GM18505 (cell line): ENCODE results near the gene RACGAP1.

ENCODE experiments used
- ATAC-seq: cut with Tn5 transposase; IDR thresholded peaks from one replicate; pipeline ENCODE4 v1.9.1; 2021; ENCODE audit not compliant: unreplicated experiment
- POLR2A ChIP-seq: IDR thresholded peaks from 4 replicates; pipeline ENCODE4 v1.6.1; 2011; ENCODE audit warnings: borderline replicate concordance; ENCODE audit not compliant: insufficient read depth, insufficient read length; ENCODE audit errors: extremely low read depth

Gene RACGAP1

DNA sequence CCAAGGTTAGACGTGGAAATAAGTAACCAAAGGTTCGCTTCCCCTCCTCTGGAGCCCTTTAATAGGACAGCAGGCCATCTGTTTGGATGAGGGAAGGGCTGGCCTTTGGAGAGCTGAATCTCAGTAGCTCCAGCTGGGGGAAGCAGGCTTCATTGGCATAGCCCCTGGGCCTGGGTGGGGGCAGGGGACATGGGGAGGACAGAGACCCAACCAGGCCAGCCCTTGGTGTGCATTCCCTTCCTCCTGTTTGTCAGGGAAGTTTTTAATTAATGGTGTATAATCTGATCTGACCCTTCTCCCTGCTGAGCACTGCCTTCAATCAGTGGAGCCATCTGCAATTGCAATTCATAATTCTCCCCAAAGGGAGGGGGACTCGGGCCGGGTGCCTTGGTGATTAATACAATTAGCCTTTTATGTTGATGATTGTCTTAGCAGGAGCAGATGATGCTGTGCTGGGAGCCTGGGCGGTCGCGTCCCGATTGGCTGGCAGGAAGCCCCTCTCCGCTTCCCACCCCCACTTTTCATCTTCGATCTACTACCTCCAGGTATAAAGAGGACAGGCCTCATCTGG is 46.2 kb downstream of the RACGAP1 start:
- no peak for TF ChIP-seq POLR2A
- no peak for ATAC-seq

DNA sequence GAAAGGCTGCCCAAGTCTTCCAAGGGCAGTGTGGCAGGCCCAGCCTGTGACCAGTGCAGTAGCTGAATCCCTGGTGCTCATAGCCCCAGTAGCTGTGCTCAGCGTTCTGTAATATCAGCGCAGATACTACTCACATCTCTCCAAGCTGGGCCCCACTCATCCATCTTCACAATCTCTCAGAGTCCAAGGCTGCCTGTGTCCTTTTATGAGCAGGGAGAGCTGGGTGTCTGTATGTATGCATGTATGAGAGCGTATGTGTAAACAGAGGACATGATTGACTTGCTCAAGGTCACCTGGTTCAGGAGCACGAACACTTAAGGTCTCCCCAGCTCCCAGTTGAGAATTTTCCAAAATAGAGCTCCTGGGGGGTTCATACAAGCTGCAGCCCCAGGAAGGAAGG is 47.2 kb downstream of the RACGAP1 start:
- TF ChIP-seq POLR2A, result no peak
- ATAC-seq, result no peak

DNA sequence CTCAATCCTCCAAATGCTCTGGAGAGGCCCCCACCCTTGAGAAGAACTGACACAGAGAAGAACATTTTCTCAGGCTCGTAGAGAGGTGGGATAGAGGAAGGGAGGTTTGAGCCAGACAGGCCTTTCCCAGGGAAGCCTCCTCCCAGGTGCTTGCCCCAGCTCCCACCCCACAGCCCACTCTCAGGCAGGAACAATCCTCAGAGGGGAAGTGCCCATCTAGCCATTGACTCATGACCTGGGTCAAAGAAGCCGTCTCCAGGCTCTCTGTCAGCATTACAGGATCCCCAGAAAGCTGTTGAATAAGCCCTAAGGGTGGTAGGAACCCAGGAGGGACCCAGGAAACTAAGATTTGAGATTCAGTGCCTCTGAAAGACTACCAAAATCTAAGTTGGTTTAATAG is 48.7 kb downstream of the RACGAP1 start:
- no peak for ATAC-seq
- TF ChIP-seq POLR2A, result no peak

DNA sequence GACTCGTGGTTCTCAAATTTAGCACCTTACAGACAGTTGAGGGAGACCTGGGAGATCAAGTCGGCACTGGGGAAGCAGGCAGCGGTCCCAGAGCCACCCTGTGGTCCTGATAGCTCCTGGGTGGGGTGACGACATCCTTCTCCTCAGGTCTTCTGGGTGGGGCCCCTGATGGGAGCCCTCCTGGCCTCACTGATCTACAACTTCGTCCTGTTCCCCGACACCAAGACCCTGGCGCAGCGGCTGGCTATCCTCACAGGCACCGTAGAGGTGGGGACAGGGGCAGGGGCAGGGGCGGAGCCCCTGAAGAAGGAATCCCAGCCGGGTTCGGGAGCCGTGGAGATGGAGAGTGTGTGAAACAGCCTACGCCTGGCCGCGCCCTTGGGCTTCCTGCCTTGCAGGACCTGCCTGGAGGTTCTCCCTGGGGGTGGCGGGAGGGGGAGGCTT is 50.0 kb downstream of the RACGAP1 start:
- ATAC-seq, result no peak
- no peak for TF ChIP-seq POLR2A

GRCh38 chr12:49974677-49975317 is 50.5 kb downstream of the RACGAP1 start:
- ATAC-seq, result no peak
- TF ChIP-seq POLR2A, result no peak

DNA sequence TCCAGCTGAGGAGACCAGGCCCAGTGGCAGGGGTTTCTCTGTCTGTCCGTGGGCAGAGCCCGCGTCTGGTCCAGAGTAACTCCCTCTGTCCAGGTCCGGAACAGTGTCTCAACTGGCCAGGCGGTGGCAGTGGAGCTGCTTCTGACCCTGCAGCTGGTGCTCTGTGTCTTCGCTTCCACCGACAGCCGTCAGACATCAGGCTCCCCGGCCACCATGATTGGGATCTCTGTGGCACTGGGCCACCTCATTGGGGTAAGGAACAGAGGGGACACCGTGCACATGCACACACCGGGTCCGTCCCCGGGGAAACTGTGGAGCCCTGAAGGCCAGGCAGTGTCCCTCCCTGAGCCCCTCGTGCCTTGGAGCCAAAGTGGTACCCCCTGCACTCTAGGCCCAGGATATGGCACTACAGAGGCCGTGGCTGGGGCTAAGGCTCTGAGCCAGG is 51.0 kb downstream of the RACGAP1 start:
- TF ChIP-seq POLR2A, result no peak
- ATAC-seq, result no peak

- no peak for TF ChIP-seq POLR2A
- no peak for ATAC-seq
These were observed 51.9 kb downstream of the RACGAP1 start for GRCh38 chr12:49973361-49973830.

GRCh38 chr12:49972641-49973360 is 52.5 kb downstream of the RACGAP1 start, which contains the start of gene AQP6:
TSS of gene AQP6 (plus strand) at chr12:49972947. CDS start at chr12:49973174, 227 bp downstream.
- TF ChIP-seq POLR2A, result no peak
- no peak for ATAC-seq

GRCh38 chr12:49972129-49972528 is 53.2 kb downstream of the RACGAP1 start:
- ATAC-seq, result no peak
- no peak for TF ChIP-seq POLR2A

GRCh38 chr12:49971141-49971540 is 54.2 kb downstream of the RACGAP1 start:
- no peak for TF ChIP-seq POLR2A
- no peak for ATAC-seq

GRCh38 chr12:49970658-49971057 is 54.6 kb downstream of the RACGAP1 start:
- no peak for TF ChIP-seq POLR2A
- ATAC-seq, result no peak

GRCh38 chr12:49969651-49970429 is 55.5 kb downstream of the RACGAP1 start:
- TF ChIP-seq POLR2A, result no peak
- ATAC-seq, result no peak

- TF ChIP-seq POLR2A, result no peak
- no peak for ATAC-seq
These were observed 56.3 kb downstream of the RACGAP1 start for GRCh38 chr12:49969027-49969426.

GRCh38 chr12:49968471-49968870 is 56.8 kb downstream of the RACGAP1 start:
- no peak for TF ChIP-seq POLR2A
- ATAC-seq, result no peak

DNA sequence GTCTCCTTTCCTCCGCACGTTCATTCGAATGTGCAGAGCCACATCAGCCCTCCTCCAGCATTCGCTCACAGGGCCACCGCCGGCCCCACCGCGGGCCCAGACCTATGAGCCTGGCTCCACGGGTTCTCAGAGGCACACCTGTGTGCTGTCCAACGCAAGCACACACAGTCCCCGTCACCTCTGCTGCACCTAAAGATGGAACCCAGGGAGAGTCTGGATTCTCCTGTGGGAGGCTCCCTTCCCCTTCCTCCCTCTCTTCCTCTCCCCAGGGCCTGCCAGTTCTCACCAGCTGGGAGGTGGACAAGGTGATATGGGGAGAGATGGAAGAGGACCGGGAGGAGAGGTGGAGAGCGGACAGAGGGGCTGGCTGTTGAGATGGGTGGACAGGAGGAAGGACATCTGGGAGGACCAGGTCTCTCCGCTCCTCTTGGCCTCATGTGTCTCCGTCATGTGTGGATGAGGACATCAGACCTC is 57.5 kb downstream of the RACGAP1 start:
- TF ChIP-seq POLR2A, result no peak
- ATAC-seq, result no peak
